OCI-LY1 (cell line): ENCODE measurements around the gene CRYAA.
"Not testable (repeated sequence)": the region's sequence is repeated elsewhere in the genome, so short reads cannot be mapped to it uniquely, and the experiment has no call there.

ENCODE experiments used
- CTCF ChIP-seq: fragments of 200-600 bp; sonication (generic), shearing (Covaris generic); IDR thresholded peaks from 2 replicates; pipeline ENCODE4 v1.5.1; 2017; ENCODE audit warnings: mild to moderate bottlenecking, antibody characterized with exemption, low read length, moderate library complexity, mixed read lengths
- EZH2 ChIP-seq: fragments of 200-600 bp; sonication (generic), shearing (Covaris generic); IDR thresholded peaks from 2 replicates; pipeline ENCODE4 v1.8.0; 2017; ENCODE audit warnings: borderline replicate concordance, mixed run types, mild to moderate bottlenecking, antibody characterized with exemption, low read length, moderate library complexity, mixed read lengths

GRCh38 chr21:43169230-43169886, 550 bp downstream of the CRYAA start:
- TF ChIP-seq CTCF, EZH2: not testable (repeated sequence)
